ENCODE measurements around the gene ARL4D. TPM values are rescaled to one million over a fixed set of nuclear protein-coding genes. Genes with fewer than 3 reads are reported as not detected.

ARL4D gene
- total and polyA plus RNA-seq, 2 of the 8 experiments (the other 6 are each of a cell fraction or from before 2014, with no cell fraction given), result 8.4 to 9.2 TPM

DNA sequence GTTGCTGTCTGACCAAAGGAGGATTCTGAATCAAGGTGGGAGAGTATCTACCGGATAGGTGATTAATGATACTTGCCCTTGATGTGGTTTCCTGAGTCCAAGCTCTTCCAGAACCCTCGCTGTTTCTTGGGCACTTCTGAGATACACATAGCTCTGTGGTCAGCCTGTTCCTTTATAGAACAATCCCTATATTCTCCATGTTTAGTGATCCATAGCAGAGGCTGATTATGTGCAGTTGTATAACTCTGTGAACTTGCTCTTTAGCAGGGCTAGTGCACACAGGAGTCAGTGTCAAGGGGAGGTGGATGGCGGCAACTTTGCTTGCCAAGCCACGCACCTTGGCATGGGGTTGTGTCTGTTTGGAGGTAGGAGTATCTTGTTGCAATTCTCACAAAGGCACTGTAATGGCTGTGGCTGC lies 36.1 kb downstream of the ARL4D start:
- DNase-seq (ENCODE audit: low read depth in 1 of 2, low spot score in 2 of 2), result no peak
- no peaks in the 10 kb centered on the region for H3K36me3 ChIP-seq (ENCODE audit: control insufficient read depth in 2 of 4, insufficient read depth in 4 of 4, low read length in 3 of 4)
- no peak overlapping the region for H4K5ac ChIP-seq (ENCODE audit: insufficient read length, low read depth, low read length)
- POLR2A ChIA-PET (ENCODE audit: partially characterized antibody), result interaction anchor here (1.0 to 1.8 kb wide), 2 partner anchors 49 to 74 kb away, joined by 3 to 5 read pairs; partner anchors contain the start of gene DHX8
- H3K27me3 ChIP-seq (replicated peaks in 1 of 4; ENCODE audit: control insufficient read depth in 3 of 4, extremely low read depth in 1 of 4, insufficient read depth in 3 of 4, low read length in 3 of 4), result no peaks in the 10 kb centered on the region
- 95% methylated on average over 4 of the region's 4 CpGs; no CpG with 5 or more reads in 1 of the 2 experiments for WGBS, 2 experiments (ENCODE audit: extremely low coverage in 1 of 2, insufficient coverage in 1 of 2, insufficient read length in 1 of 2, insufficient replicate concordance in 2 of 2, low coverage in 1 of 2, low lambda C conversion rate in 2 of 2, missing lambda C conversion rate in 1 of 2)
- H3K23me2 ChIP-seq (ENCODE audit: low read depth, low read length), result 0 out of 2 replicates have a peak, but pooled peaks cover 2% of the 10 kb centered on the region
- H2BK20ac ChIP-seq (ENCODE audit: low read length), result no peak overlapping the region
- no peaks in the 10 kb centered on the region for H4K20me1 ChIP-seq (replicated peaks in 1 of 2; ENCODE audit: control insufficient read depth in 1 of 2, insufficient read depth in 2 of 2, low read length in 2 of 2)
- no peak overlapping the region for H3K27ac ChIP-seq (ENCODE audit: low read depth, low read length)
- no peak overlapping the region for H3K23ac ChIP-seq (ENCODE audit: insufficient read length)
- no peak overlapping the region for H3K4ac ChIP-seq (replicated peaks; ENCODE audit: insufficient read length, low read depth, low read length)
- H2AFZ ChIP-seq (ENCODE audit: low read length), result no peak overlapping the region
- H3K79me2 ChIP-seq (ENCODE audit: control insufficient read depth in 1 of 2, insufficient read depth in 2 of 2, low read length in 2 of 2), result no peaks in the 10 kb centered on the region
- no peak overlapping the region for H4K91ac ChIP-seq (replicated peaks; ENCODE audit: insufficient read length, low read length)
- H2BK12ac ChIP-seq (ENCODE audit: low read depth, low read length), result no peak overlapping the region
- H3K4me1 ChIP-seq (replicated peaks in 1 of 4; ENCODE audit: control insufficient read depth in 3 of 4, insufficient read depth in 4 of 4, low read length in 3 of 4), result peaks cover 0 to 6% (median 0%) of the 10 kb centered on the region in 4 experiments; a peak in 3 of 7 replicates
- no peak overlapping the region for H2BK120ac ChIP-seq (replicated peaks; ENCODE audit: low read depth, low read length)
- H3K79me1 ChIP-seq (ENCODE audit: low read depth, low read length), result no peaks in the 10 kb centered on the region
- H4K8ac ChIP-seq (ENCODE audit: extremely low read depth, insufficient read depth, low read length), result no peak overlapping the region
- no peak overlapping the region for H3K56ac ChIP-seq (replicated peaks; ENCODE audit: insufficient read length, low read depth, low read length)
- CTCF ChIA-PET (ENCODE audit: partially characterized antibody), result interaction anchor here (1.8 kb wide), 1 partner anchor 41 kb away, joined by 7 read pairs; no protein-coding TSS in a partner anchor
- no peak for FAIRE-seq
- no peak overlapping the region for H2AK5ac ChIP-seq (ENCODE audit: low read depth, low read length)
- no peaks in the 10 kb centered on the region for H3K9me3 ChIP-seq (ENCODE audit: insufficient read depth in 2 of 2, low read depth in 1 of 2, low read length in 1 of 2)
- no peak overlapping the region for H3K4me3 ChIP-seq (ENCODE audit: extremely low read depth in 1 of 4, insufficient read depth in 2 of 4, low read depth in 3 of 4, low read length in 4 of 4)
- no peak overlapping the region for H2BK5ac ChIP-seq (ENCODE audit: low read depth, low read length)
- no peak overlapping the region for H3K14ac ChIP-seq (ENCODE audit: insufficient read length)
- H3K18ac ChIP-seq (ENCODE audit: extremely low read depth, low read length), result no peak overlapping the region
- no peak for TF ChIP-seq JUN (IDR thresholded peaks at IDR 0.05; ENCODE audit: low read depth, low read length)
- TF ChIP-seq KDM1A (IDR thresholded peaks at IDR 0.05; ENCODE audit: borderline replicate concordance, low read length), result no peak
- TF ChIP-seq SIX5 (IDR thresholded peaks at IDR 0.05; ENCODE audit: low read depth, low read length), result no peak
- TF ChIP-seq, protein P1, sequence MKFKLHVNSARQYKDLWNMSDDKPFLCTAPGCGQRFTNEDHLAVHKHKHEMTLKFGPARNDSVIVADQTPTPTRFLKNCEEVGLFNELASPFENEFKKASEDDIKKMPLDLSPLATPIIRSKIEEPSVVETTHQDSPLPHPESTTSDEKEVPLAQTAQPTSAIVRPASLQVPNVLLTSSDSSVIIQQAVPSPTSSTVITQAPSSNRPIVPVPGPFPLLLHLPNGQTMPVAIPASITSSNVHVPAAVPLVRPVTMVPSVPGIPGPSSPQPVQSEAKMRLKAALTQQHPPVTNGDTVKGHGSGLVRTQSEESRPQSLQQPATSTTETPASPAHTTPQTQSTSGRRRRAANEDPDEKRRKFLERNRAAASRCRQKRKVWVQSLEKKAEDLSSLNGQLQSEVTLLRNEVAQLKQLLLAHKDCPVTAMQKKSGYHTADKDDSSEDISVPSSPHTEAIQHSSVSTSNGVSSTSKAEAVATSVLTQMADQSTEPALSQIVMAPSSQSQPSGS (IDR thresholded peaks at IDR 0.05; ENCODE audit: low read length), result no peak
- no peak for TF ChIP-seq KDM5A (IDR thresholded peaks at IDR 0.05; ENCODE audit: low read length)
- TF ChIP-seq, protein P2, sequence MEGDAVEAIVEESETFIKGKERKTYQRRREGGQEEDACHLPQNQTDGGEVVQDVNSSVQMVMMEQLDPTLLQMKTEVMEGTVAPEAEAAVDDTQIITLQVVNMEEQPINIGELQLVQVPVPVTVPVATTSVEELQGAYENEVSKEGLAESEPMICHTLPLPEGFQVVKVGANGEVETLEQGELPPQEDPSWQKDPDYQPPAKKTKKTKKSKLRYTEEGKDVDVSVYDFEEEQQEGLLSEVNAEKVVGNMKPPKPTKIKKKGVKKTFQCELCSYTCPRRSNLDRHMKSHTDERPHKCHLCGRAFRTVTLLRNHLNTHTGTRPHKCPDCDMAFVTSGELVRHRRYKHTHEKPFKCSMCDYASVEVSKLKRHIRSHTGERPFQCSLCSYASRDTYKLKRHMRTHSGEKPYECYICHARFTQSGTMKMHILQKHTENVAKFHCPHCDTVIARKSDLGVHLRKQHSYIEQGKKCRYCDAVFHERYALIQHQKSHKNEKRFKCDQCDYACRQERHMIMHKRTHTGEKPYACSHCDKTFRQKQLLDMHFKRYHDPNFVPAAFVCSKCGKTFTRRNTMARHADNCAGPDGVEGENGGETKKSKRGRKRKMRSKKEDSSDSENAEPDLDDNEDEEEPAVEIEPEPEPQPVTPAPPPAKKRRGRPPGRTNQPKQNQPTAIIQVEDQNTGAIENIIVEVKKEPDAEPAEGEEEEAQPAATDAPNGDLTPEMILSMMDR (IDR thresholded peaks at IDR 0.05; ENCODE audit: control extremely low read depth in 1 of 3, insufficient read depth in 1 of 3, low read depth in 1 of 3, low read length in 3 of 3), result no peak
- no peak for TF ChIP-seq SP2 (IDR thresholded peaks at IDR 0.05; ENCODE audit: low read length)
- no peak for TF ChIP-seq JUND (IDR thresholded peaks at IDR 0.05; ENCODE audit: low read length)
- no peak overlapping the region for H3K4me2 ChIP-seq (ENCODE audit: insufficient read depth in 1 of 2, low read depth in 2 of 2, low read length in 2 of 2)
- H2BK15ac ChIP-seq (ENCODE audit: low read length), result no peak overlapping the region
- H3K9ac ChIP-seq (replicated peaks in 1 of 4; ENCODE audit: extremely low read depth in 1 of 4, low read depth in 3 of 4, low read length in 3 of 4), result no peak overlapping the region
